GM21390 (cell line): Measurements from ENCODE around the gene CD1B.
"Not testable (repeated sequence)": the region's sequence is repeated elsewhere in the genome, so short reads cannot be mapped to it uniquely, and the experiment has no call there.

Experiments
- ATAC-seq: cut with Tn5 transposase; IDR thresholded peaks from one replicate; pipeline ENCODE4 v1.9.1; 2021; ENCODE audit not compliant: unreplicated experiment

Gene CD1B

DNA sequence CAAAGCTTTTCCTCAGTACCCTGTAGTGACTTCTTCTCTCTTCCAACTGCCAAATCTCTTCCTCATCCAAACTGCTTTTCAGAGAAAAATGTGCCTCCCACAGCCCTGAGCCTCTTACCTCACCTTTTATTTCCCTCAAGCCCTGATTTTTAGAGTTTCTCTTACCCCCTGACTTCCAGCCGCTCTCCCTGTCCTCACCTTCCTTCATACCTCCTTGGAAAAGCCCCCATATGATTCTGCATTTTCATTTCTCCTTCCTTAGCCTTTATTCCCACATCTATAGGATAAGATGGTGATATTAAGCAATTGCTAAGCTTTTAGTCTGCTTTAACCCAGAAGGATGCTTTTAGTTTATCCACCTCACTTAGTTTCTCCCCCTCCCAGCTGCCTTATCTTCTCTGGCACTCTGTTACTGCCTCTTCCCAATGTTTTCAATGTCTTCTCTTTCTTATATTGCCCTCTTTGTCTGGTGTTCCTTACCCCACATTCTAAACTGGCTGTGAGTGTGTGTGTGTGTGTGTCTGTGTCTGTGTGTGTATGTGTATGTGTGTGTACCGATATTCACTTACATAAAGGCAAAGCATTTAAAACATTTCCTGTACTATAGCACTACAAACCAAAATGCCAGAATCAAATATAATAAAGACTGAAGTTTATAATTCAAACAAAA lies at the start of gene CD1B:
Gene CD1B, minus strand, starts transcription at position 51 of the 670 bp plus-strand sequence. CDS start 108 bp downstream, outside the sequence.
- ATAC-seq, result no peak

DNA sequence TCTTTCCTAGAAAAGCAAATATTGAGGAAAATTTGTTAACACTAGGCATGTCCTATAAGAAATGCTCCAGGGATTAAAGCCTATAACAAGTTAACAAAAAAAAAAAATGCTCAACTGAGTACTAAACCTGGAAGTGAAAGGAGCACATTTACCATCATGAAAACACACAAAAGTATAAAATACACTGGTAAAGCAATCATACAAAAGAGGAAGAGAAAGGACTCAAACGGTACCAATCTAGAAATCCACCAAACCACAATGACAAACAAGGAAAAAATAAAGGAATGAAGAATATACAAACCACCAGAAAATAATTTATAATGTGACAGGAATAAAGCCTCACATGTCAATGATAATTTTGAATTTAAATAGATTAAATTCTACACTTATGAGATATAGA lies 43.5 kb upstream of the CD1B start:
- no peak for ATAC-seq

DNA sequence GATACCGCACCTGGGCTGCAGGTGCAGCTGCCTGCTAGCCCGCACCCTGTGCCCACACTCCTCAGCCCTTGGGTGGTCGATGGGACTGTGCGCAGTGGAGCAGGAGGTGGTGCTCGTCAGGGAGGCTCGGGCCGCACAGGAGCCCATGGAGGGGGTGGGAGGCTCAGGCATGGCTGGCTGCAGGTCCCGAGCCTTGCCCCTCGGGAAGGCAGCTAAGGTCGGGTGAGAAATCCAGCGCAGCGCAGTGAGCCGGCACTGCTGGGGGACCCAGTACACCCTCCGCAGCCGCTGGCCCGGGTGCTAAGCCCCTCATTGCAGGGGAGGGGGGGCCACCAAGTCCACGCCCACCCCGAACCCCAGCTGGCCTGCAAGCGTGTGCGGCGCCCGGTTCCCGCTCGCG lies 42.8 kb upstream of the CD1B start:
- ATAC-seq, result not testable (repeated sequence)

DNA sequence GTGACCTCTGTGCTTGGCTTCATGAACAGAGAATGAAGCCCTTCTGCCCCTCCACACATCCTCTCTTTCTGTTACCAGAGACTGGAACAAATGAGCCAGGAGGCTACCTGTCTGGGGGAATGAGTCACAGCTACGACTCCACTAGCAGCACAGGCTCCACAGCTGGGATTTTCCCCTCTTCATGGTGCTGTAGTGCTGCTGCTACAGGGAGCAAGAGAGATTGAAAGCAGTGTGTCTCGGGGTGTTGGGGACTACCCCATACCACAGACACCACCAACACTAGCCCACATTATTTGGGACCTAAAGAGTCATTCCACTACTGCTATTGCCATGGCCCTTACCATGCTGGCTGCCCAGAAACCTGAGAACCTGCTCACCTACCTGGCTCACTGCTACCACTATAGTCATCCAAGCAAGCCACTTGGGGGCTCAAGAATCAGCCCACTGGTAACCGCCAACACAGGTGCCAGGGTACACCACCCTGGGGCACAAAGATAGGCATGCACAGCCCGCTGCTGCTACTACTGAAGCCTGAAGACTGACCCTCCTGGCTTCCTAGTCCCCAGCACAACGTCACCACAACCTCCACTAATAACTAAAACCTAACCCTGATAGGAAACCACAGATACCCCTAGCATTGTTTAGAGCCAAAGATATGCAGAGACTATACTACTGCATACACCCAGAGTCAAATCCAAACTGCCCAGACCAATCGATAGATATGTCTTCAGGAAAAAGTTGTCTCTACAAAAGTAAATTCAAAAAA lies 40.0 kb upstream of the CD1B start:
- peak; percentile 98 for ATAC-seq

DNA sequence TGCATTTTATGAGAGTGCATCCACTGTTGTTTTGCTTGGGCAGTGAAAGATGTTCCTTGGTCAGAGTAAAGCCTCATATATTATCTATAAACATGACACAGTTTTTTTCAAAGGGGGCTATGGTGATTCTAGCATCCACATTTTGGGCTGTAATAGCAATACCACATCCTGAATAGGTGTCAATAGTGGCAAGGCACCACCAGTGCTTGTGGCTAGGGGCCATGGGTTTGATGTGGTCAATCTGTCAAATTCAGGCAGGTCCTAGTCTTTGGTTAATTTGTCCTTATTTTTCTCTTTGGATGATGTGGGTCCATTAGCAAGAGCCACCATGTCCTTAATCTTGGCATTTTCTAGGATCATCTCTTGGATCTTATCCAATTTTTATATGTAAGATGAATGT lies 35.5 kb upstream of the CD1B start:
- ATAC-seq, result no peak

DNA sequence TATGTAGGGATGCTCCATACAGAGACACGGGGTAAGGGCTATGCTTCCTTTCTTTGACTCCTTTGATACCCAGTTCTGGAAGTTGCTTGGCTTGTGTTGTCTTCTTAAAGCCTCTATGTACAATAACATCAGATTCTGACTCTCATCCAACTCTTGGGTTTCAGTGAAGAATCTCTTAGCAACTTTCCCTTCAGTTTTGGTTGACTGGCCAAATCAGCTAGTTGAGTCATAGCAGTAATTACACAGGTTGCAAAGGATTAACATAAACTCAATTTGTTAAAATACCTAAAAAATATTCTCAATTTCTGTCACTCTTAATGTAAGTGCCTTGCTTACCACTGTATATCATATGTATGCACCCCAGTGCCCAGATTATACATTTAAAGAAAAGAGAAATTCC lies 31.6 kb upstream of the CD1B start:
- ATAC-seq, result no peak

DNA sequence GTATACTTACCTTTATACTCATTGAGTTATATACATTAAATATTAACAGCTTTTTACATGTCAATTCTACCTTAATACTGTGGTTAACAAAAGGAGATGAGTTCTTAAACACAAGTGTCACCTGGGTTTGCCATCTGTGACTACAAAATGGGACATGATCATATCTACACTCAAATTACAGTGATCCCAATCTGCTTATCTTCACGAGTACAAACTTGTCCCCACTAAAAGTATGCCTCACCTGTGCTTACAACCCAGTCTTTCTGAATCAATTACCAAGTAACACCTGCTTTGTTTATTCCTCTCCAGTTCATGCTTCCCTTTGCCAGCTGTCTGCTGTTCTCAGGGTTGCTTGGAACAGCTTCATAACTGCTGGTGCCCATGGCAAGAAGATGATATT lies 31.2 kb upstream of the CD1B start:
- ATAC-seq, result no peak

DNA sequence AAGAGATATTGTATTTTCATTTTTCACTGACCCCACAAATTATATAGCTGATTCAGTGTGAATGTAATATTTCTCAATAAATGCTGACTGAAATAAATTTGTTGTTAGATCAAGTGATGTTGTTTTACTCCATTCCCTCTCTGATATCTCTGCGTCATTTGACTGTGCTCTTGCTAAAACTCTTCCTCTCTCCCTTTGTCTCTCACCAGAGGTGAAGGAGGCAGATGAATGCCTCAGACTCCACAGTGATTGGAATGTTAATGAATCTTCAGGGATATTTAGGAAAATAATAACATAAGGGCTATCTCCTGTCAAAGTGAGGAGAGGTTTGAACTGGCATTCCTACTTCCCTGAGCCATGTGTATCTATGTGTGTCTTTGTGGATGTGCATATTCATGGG lies 26.1 kb upstream of the CD1B start:
- ATAC-seq, result no peak

DNA sequence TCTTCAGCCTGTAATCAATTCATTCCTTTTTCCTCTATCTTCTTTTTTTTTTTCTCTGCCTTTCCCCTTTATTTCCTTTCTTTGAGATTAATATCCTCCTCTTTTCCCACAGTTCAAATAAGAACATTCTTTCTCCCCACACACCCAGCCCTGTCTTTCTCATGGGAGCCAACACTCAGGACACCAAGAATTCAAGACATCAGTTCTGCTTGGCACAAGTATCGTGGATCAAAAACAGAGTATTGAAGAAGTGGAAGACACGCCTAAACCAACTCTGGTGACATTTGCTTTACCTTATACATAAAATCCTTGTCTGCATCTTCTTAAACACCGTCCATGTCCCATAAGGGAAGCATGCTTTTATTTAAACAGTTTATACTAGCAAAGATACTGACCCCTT lies 25.3 kb upstream of the CD1B start:
- no peak for ATAC-seq

DNA sequence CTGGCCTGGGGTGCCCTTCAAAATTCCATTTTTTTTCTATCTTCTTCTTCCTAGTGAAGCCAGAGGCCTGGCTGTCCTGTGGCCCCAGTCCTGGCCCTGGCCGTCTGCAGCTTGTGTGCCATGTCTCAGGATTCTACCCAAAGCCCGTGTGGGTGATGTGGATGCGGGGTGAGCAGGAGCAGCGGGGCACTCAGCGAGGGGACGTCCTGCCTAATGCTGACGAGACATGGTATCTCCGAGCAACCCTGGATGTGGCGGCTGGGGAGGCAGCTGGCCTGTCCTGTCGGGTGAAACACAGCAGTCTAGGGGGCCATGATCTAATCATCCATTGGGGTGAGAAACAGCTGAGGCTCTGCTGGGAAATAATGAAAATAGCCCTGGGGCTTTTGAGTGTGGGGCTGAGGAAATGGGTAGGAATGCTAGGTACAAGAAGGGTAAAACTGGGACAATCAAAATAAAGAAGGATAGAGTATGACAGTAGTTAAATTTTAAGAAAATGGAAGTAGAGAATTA lies 24.5 kb upstream of the CD1B start:
- ATAC-seq, result no peak

DNA sequence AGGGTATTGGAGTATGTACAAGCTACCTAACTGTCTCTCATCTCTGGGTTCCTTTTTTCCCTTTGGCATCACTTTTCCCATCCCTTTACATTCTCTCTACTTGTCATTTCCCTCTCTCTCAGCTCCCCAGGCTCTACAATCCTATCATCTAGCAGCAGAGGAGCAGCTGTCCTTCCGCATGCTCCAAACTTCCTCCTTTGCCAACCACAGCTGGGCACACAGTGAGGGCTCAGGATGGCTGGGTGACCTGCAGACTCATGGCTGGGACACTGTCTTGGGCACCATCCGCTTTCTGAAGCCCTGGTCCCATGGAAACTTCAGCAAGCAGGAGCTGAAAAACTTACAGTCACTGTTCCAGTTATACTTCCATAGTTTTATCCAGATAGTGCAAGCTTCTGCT lies 22.9 kb upstream of the CD1B start:
- no peak for ATAC-seq

DNA sequence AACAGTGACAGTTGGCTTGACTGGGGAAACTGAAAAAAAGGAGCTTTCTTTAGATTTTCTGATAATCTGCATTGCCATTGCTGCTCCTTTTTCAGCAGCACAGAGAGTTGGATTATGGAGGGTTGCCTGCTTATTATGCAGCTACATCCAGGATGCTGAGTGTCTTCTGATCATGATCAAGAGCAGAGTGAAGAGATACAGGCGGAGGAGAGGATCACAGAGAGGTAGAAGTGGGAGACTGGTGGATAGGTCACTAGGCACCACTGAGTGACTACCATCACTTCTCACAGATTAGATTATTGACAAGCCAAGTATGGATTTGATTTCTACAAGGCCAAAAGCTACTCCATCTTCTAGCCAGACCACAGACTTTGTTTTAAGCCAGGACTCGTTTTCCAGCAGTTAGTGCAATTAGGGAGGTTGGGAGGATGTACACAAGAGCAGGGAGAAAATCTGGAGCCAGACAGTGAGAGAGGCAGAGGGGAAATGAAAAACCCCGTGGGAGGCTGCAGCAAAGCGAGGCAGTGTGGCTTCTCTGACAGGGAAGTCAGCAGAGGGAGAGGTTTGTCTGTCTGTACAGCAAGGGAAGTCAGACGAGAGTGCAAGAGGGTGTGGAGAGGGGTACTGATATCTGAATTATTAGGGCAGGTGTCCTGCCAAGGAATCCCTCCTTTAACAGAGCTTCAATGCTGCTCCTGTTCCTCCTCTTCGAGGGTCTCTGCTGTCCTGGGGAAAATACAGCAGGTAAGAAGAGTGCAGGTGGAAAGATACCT lies 22.2 kb upstream of the CD1B start, which contains the start of gene CD1E:
Gene CD1E, plus strand, starts transcription at position 592 of the 773 bp plus-strand sequence. Its CDS starts 95 bp downstream, at position 687.
- ATAC-seq, result no peak

DNA sequence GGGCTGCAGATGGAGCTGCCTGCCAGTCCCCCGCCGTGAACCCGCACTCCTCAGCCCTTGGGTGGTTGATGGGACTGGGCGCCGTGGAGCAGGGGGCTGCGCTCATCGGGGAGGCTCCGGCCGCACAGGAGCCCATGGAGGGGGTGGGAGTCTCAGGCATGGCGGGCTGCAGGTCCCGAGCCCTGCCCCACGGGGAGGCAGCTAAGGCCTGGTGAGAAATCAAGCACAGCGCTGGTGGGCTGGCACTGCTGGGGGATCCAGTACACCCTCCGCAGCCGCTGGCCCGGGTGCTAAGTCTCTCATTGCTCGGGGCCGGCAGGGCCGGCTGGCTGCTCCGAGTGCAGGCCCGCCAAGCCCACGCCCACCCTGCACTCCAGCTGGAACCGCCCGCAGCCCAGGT lies 17.6 kb upstream of the CD1B start:
- ATAC-seq, result not testable (repeated sequence)

DNA sequence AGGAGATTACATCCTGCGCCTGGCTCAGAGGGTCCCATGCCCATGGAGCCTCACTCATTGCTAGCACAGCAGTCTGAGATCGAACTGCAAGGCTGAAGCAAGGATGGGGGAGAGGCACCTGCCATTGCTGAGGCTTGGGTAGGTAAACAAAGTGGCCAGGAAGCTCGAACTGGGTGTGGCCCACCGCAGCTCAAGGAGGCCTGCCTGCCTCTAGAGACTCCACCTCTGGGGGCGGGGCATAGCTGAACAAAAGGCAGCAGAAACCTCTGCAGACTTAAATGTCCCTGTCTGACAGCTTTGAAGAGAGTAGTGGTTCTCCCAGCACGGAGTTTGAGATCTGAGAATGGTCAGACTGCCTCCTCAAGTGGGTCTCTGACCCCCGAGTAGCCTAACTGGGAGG lies 5.1 kb upstream of the CD1B start:
- not testable (repeated sequence) for ATAC-seq

DNA sequence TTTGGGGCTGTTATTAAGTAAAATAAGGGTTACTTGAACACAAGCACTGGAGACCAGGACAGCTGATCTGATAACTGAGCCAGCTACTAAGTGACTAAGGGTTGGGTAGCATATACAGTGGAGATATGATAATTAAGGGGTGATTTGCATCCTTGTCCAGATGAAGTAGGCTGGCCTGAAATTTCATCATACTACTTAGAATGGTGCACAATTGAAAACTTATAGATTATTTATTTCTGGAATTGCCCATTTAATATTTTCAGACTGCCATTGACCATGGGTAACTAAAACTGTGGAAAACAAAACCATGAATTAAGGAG lies 3.8 kb upstream of the CD1B start:
- no peak for ATAC-seq

DNA sequence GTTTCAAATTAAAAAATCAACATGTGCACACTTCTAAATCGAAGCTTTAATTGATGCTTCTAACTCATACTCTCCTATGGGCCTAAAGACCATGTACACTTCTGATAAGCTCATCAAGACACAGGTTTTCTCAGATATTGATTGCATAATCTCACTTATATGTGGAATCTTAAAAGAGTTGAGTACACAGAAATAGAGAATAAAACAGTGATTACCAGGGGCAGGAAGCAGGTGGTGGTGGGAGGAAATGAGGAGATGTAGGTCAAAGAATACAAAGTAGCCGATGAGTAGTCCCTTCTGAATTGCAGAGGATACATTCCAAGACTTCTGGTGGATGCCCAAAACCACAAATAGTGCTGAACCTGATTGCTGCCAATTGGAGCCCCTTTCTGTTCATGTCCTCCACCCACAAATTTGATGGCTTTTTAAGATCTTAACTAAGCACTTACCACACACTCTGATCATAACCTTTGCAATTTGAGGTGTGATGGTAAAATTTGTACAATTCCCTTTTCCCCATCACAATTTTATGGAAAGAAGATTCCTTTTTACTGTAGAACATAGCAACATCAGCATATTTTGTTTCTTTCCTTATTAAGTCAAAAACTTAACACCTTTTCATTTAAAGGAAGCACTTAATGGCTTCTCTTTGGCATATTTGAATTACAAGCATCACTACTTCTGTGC lies 3.3 kb upstream of the CD1B start:
- ATAC-seq, result no peak

DNA sequence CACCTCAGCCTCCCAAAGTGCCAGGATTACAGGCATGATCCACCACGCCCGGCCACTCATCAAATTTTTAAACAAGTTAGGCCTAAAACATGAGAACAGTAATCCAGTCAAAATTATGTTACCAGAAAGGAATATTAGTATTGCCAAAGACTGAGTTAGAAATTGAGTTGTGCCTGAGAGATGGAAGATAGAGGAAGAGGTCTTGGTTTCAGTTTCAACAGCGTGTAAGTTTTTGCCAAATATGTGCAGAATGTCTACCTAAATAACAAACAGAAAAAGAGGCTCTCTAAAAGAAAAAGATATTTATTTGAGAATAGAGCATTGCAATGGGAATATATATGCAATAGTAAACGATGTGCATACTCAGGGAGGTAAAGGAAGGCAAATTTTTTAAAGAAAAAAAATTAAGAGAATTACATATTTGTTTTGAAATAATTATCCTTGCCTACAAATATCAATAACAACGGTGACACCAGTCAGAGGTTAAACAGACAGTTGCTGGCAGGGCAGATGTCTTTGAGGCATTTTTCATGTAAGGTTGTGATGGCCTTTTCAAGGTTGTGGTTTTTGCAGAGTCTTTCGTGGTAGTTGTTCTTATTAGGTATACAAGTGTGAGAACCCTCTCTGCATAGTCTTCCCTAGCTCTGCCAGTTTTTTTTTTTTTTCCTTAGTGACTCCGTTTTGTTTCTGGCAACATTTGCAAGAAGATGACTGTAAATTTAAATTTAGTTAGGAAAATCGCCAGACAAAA lies 2.2 kb upstream of the CD1B start:
- no peak for ATAC-seq

DNA sequence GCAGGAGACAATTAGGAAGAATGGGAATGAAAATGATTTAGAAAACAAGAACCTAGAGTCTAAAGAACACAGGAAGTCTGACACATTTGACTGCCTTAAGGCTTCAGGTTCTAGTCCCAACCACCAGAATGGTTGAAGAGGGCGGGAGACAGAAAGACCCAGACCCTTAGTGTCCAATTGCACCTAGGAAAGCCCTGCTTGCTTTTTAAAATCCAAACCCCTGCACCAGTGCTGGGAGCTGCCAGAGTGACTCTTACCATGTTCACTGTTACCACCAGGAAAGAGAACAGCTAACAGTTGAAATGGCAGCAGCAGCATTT lies 265 bp downstream of the CD1B start:
- ATAC-seq, result no peak

DNA sequence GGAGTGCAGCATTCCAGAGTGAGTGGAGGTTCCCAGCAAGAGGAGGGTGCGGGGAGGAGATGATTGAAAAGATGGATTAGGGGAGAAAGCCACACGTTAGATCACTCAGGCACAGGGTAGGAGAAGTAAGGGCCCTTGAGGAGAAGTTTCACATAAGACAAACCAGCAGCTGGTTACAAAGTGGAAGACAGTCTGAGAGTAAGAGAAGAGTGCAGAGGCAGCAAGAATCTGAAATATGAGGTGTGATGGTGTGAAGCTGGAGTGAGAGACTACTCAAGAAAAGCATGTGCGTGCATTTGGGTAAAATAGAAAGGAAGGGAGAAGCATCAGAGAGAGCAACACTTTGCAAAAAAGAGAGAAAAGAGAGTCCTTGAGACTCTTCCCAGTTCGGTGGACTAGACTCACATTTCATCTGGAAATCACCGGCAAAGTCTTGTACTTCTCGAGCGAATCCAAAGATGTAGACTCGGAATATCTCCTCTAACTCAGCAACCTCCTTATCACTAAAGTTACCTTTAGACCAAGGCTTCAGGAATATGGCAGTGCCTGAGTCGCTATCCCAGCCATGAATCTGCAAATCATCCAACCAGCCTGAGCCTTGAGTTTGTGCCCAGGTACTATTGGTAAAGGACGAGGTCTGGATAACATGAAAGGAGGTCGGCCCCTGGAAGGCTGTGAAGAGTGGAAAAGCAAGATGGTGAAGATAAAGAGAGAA lies 783 bp downstream of the CD1B start:
- no peak for ATAC-seq

DNA sequence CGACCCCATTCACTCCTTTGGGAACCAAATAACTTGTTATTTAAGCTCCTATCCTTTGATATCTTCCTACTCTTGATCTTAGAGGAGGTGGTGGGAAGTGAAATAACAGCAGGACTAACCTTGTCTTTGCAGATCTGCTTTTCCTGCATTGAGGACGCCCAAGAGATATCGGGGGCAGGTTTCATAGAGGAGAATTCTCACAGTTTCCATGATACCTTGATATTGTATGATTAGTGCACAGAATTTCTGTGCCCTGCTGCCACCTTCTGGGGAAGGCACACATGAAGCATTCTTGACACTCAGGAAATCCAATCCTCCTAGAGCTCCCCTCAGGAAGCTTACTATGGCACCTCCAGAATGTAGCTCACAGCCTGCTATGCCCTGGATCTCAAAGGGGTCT lies 1.6 kb downstream of the CD1B start:
- no peak for ATAC-seq
